ENCODE measurements around the gene XRCC4.

The XRCC4 gene

GRCh38 chr5:83095957-83096539 is 18.7 kb downstream of the XRCC4 start:
- H3K4me1 ChIP-seq (ENCODE audit: control insufficient read depth, insufficient read depth, low read length), result peaks cover 15% of the 10 kb centered on the region
- no peaks in the 10 kb centered on the region for H3K27me3 ChIP-seq (ENCODE audit: control insufficient read depth, insufficient read depth, low read length)
- H3K27ac ChIP-seq (ENCODE audit: low read depth, low read length), result no peak overlapping the region
- no peak overlapping the region for H3K4me3 ChIP-seq (ENCODE audit: low read depth, low read length)
- H3K36me3 ChIP-seq (ENCODE audit: control insufficient read depth, insufficient read depth, low read length), result no peaks in the 10 kb centered on the region
- peaks cover 9% of the 10 kb centered on the region for H3K9me3 ChIP-seq (ENCODE audit: control insufficient read depth, insufficient read depth, low read length)
- no peak overlapping the region for H3K9ac ChIP-seq (ENCODE audit: low read depth, low read length)

GRCh38 chr5:83096660-83097339 is 19.5 kb downstream of the XRCC4 start:
- peaks cover 15% of the 10 kb centered on the region for H3K4me1 ChIP-seq (ENCODE audit: control insufficient read depth, insufficient read depth, low read length)
- H3K27me3 ChIP-seq (ENCODE audit: control insufficient read depth, insufficient read depth, low read length), result no peaks in the 10 kb centered on the region
- no peak overlapping the region for H3K9ac ChIP-seq (ENCODE audit: low read depth, low read length)
- H3K27ac ChIP-seq (ENCODE audit: low read depth, low read length), result no peak overlapping the region
- peaks cover 9% of the 10 kb centered on the region for H3K9me3 ChIP-seq (ENCODE audit: control insufficient read depth, insufficient read depth, low read length)
- no peak overlapping the region for H3K4me3 ChIP-seq (ENCODE audit: low read depth, low read length)
- H3K36me3 ChIP-seq (ENCODE audit: control insufficient read depth, insufficient read depth, low read length), result no peaks in the 10 kb centered on the region

GRCh38 chr5:83097689-83098231 is 20.4 kb downstream of the XRCC4 start:
- H3K27ac ChIP-seq (ENCODE audit: low read depth, low read length), result no peak overlapping the region
- no peak overlapping the region for H3K9ac ChIP-seq (ENCODE audit: low read depth, low read length)

GRCh38 chr5:83099001-83099400 is 21.7 kb downstream of the XRCC4 start:
- Histone ChIP-seq H3K4me3 (ENCODE audit: low read depth, low read length) (no peak overlapping the region; the same call in 1 of the 2 replicates), H3K27ac (ENCODE audit: low read depth, low read length) (peak overlapping the region; percentile 48), H3K9ac (ENCODE audit: low read depth, low read length) (no peak overlapping the region), H3K4me1 (ENCODE audit: control insufficient read depth, insufficient read depth, low read length) (peaks cover 15% of the 10 kb centered on the region), H3K27me3 (ENCODE audit: control insufficient read depth, insufficient read depth, low read length) (no peaks in the 10 kb centered on the region), H3K9me3 (ENCODE audit: control insufficient read depth, insufficient read depth, low read length) (no peaks in the 10 kb centered on the region), H3K36me3 (ENCODE audit: control insufficient read depth, insufficient read depth, low read length) (no peaks in the 10 kb centered on the region)

More at GRCh38 chr5:83097689-83098231, 20.4 kb downstream of the XRCC4 start:
- no peaks in the 10 kb centered on the region for H3K36me3 ChIP-seq (ENCODE audit: control insufficient read depth, insufficient read depth, low read length)
- H3K4me1 ChIP-seq (ENCODE audit: control insufficient read depth, insufficient read depth, low read length), result peaks cover 15% of the 10 kb centered on the region
- H3K9me3 ChIP-seq (ENCODE audit: control insufficient read depth, insufficient read depth, low read length), result peaks cover 7% of the 10 kb centered on the region
- no peak overlapping the region for H3K4me3 ChIP-seq (ENCODE audit: low read depth, low read length)
- H3K27me3 ChIP-seq (ENCODE audit: control insufficient read depth, insufficient read depth, low read length), result no peaks in the 10 kb centered on the region

- no peaks in the 10 kb centered on the region for H3K9me3 ChIP-seq (ENCODE audit: control insufficient read depth, insufficient read depth, low read length)
- H3K4me3 ChIP-seq (ENCODE audit: low read depth, low read length), result no peak overlapping the region
- no peaks in the 10 kb centered on the region for H3K27me3 ChIP-seq (ENCODE audit: control insufficient read depth, insufficient read depth, low read length)
- H3K4me1 ChIP-seq (ENCODE audit: control insufficient read depth, insufficient read depth, low read length), result peaks cover 15% of the 10 kb centered on the region
- no peak overlapping the region for H3K9ac ChIP-seq (ENCODE audit: low read depth, low read length)
- peak overlapping the region; percentile 31 for H3K27ac ChIP-seq (ENCODE audit: low read depth, low read length)
- no peaks in the 10 kb centered on the region for H3K36me3 ChIP-seq (ENCODE audit: control insufficient read depth, insufficient read depth, low read length)
Measured at GRCh38 chr5:83099445-83099844, 22.1 kb downstream of the XRCC4 start.

GRCh38 chr5:83101514-83101913 is 24.2 kb downstream of the XRCC4 start:
- Histone ChIP-seq H3K9ac (ENCODE audit: low read depth, low read length) (no peak overlapping the region), H3K4me1 (ENCODE audit: control insufficient read depth, insufficient read depth, low read length) (peaks cover 15% of the 10 kb centered on the region), H3K4me3 (ENCODE audit: low read depth, low read length) (no peak overlapping the region), H3K36me3 (ENCODE audit: control insufficient read depth, insufficient read depth, low read length) (no peaks in the 10 kb centered on the region), H3K27ac (ENCODE audit: low read depth, low read length) (no peak overlapping the region), H3K9me3 (ENCODE audit: control insufficient read depth, insufficient read depth, low read length) (no peaks in the 10 kb centered on the region), H3K27me3 (ENCODE audit: control insufficient read depth, insufficient read depth, low read length) (no peaks in the 10 kb centered on the region)

- Histone ChIP-seq H3K27me3 (ENCODE audit: control insufficient read depth, insufficient read depth, low read length) (no peaks in the 10 kb centered on the region), H3K4me1 (ENCODE audit: control insufficient read depth, insufficient read depth, low read length) (peaks cover 15% of the 10 kb centered on the region), H3K9ac (ENCODE audit: low read depth, low read length) (no peak overlapping the region), H3K27ac (ENCODE audit: low read depth, low read length) (no peak overlapping the region), H3K4me3 (ENCODE audit: low read depth, low read length) (no peak overlapping the region), H3K9me3 (ENCODE audit: control insufficient read depth, insufficient read depth, low read length) (no peaks in the 10 kb centered on the region), H3K36me3 (ENCODE audit: control insufficient read depth, insufficient read depth, low read length) (no peaks in the 10 kb centered on the region)
Measured at GRCh38 chr5:83102364-83102980, 25.1 kb downstream of the XRCC4 start.

- Histone ChIP-seq H3K4me1 (ENCODE audit: control insufficient read depth, insufficient read depth, low read length) (peaks cover 10% of the 10 kb centered on the region), H3K9ac (ENCODE audit: low read depth, low read length) (no peak overlapping the region), H3K27me3 (ENCODE audit: control insufficient read depth, insufficient read depth, low read length) (no peaks in the 10 kb centered on the region), H3K9me3 (ENCODE audit: control insufficient read depth, insufficient read depth, low read length) (no peaks in the 10 kb centered on the region), H3K4me3 (ENCODE audit: low read depth, low read length) (no peak overlapping the region), H3K36me3 (ENCODE audit: control insufficient read depth, insufficient read depth, low read length) (no peaks in the 10 kb centered on the region), H3K27ac (ENCODE audit: low read depth, low read length) (no peak overlapping the region)
Measured at GRCh38 chr5:83104021-83104420, 26.7 kb downstream of the XRCC4 start.

GRCh38 chr5:83107692-83108420 is 30.5 kb downstream of the XRCC4 start:
- H3K36me3 ChIP-seq (ENCODE audit: control insufficient read depth, insufficient read depth, low read length), result no peaks in the 10 kb centered on the region
- H3K27me3 ChIP-seq (ENCODE audit: control insufficient read depth, insufficient read depth, low read length), result no peaks in the 10 kb centered on the region
- H3K9me3 ChIP-seq (ENCODE audit: control insufficient read depth, insufficient read depth, low read length), result no peaks in the 10 kb centered on the region; the same call in 1 of the 2 replicates
- H3K4me3 ChIP-seq (ENCODE audit: low read depth, low read length), result no peak overlapping the region
- H3K4me1 ChIP-seq (ENCODE audit: control insufficient read depth, insufficient read depth, low read length), result no peaks in the 10 kb centered on the region
- no peak overlapping the region for H3K9ac ChIP-seq (ENCODE audit: low read depth, low read length)
- no peak overlapping the region for H3K27ac ChIP-seq (ENCODE audit: low read depth, low read length)

- Histone ChIP-seq H3K4me3 (ENCODE audit: low read depth, low read length) (no peak overlapping the region), H3K9me3 (ENCODE audit: control insufficient read depth, insufficient read depth, low read length) (peaks cover 2% of the 10 kb centered on the region; the same call in 1 of the 2 replicates), H3K27ac (ENCODE audit: low read depth, low read length) (no peak overlapping the region), H3K9ac (ENCODE audit: low read depth, low read length) (no peak overlapping the region), H3K4me1 (ENCODE audit: control insufficient read depth, insufficient read depth, low read length) (no peaks in the 10 kb centered on the region), H3K36me3 (ENCODE audit: control insufficient read depth, insufficient read depth, low read length) (no peaks in the 10 kb centered on the region), H3K27me3 (ENCODE audit: control insufficient read depth, insufficient read depth, low read length) (no peaks in the 10 kb centered on the region)
Measured at GRCh38 chr5:83109380-83109779, 32.0 kb downstream of the XRCC4 start.

All from HUES48 (cell line).